HepG2 (cell line): ENCODE measurements around the gene TBC1D10B. TPM values are rescaled to one million over a fixed set of nuclear protein-coding genes. Genes with fewer than 3 reads are reported as not detected.

Experiments
- IRF2 ChIP-seq: IDR thresholded peaks from 2 replicates; pipeline ENCODE4 v1.6.1; 2018; ENCODE audit warnings: missing genetic modification reagents, missing compliant biosample characterization
- MAZ ChIP-seq, 2 experiments: sonication (generic) in 1 of 2; formaldehyde crosslinking in 1 of 2; IDR thresholded peaks; 2 replicates each; pipeline versions ENCODE4 v1.5.0 to v1.6.1; 2012 to 2020; ENCODE audit warnings: low read depth in 2 of 2, mild to moderate bottlenecking in 2 of 2, borderline replicate concordance in 1 of 2, improper control_type of control experiment in 1 of 2, low read length in 1 of 2, missing genetic modification reagents in 1 of 2, moderate library complexity in 1 of 2
- ONECUT2 ChIP-seq: sonication (generic); formaldehyde crosslinking; IDR thresholded peaks from 2 replicates; pipeline ENCODE4 v1.4.0; 2020; ENCODE audit warnings: missing genetic modification reagents
- PAX8 ChIP-seq: sonication (generic); formaldehyde crosslinking; IDR thresholded peaks from 2 replicates; pipeline ENCODE4 v1.8.0; 2022; ENCODE audit warnings: mild to moderate bottlenecking, missing genetic modification reagents, borderline replicate concordance
- PREB ChIP-seq: sonication (generic); formaldehyde crosslinking; IDR thresholded peaks from 2 replicates; pipeline ENCODE4 v1.4.0; 2020; ENCODE audit warnings: missing genetic modification reagents
- RFX3 ChIP-seq: IDR thresholded peaks from 2 replicates; pipeline ENCODE4 v1.6.1; 2016; ENCODE audit warnings: missing biosample characterization, missing genetic modification reagents
- ZHX2 ChIP-seq, 2 experiments: sonication (generic) in 1 of 2; formaldehyde crosslinking in 1 of 2; IDR thresholded peaks; 2 replicates each; pipeline versions ENCODE4 v1.6.1 to v1.9.0; 2014 to 2022; ENCODE audit warnings: antibody characterized with exemption in 1 of 2, borderline replicate concordance in 1 of 2, inconsistent platforms in 1 of 2, low read depth in 1 of 2, missing genetic modification reagents in 1 of 2
- ZNF280D ChIP-seq: sonication (generic); formaldehyde crosslinking; IDR thresholded peaks from 2 replicates; pipeline ENCODE4 v1.5.1; 2020; ENCODE audit warnings: mild to moderate bottlenecking, missing genetic modification reagents
- ZNF569 ChIP-seq: sonication (generic); formaldehyde crosslinking; IDR thresholded peaks from 2 replicates; pipeline ENCODE4 v1.5.0; 2020; ENCODE audit warnings: mild to moderate bottlenecking, missing genetic modification reagents, moderate library complexity, borderline replicate concordance
- ZNF687 ChIP-seq: sonication (generic); formaldehyde crosslinking; IDR thresholded peaks from 2 replicates; pipeline ENCODE4 v1.5.1; 2020; ENCODE audit warnings: mild to moderate bottlenecking, missing genetic modification reagents, moderate library complexity
- ZNF75D ChIP-seq: sonication (generic); formaldehyde crosslinking; IDR thresholded peaks from 2 replicates; pipeline ENCODE4 v1.8.1; 2023; ENCODE audit warnings: missing genetic modification reagents, mild to moderate bottlenecking, borderline replicate concordance
- polyA plus RNA-seq, 8 experiments: library from polyadenylated mRNA; depleted of rRNA in 3 of 8; stranded (reverse) in 7 of 8; unstranded in 1 of 8; fragments of >200 nt; fragmentation: Illumina TruSeq in 4 of 8; extraction: Trizol in 4 of 8; gene quantifications; 2 replicates each; pipeline versions ENCODE4 v1.2.1 to v1.2.3, GENCODE V29; 2011 to 2016; ENCODE audit warnings: low read depth in 4 of 8, missing spikeins in 1 of 8, mixed read lengths in 1 of 8; ENCODE audit not compliant: insufficient read depth in 1 of 8
- total RNA-seq, 5 experiments: library from RNA; depleted of rRNA; stranded (reverse); fragments of >200 nt; fragmentation: Illumina TruSeq; extraction: Trizol; gene quantifications; 2 replicates each; pipeline ENCODE4 v1.2.3, GENCODE V29; 2016; ENCODE audit warnings: low read depth in 1 of 5

Gene TBC1D10B
- total and polyA plus RNA-seq, 2 of the 13 experiments (the other 11 are each of a cell fraction or from before 2014, with no cell fraction given) = 15.7 to 24.8 TPM

- TF ChIP-seq IRF2 (CRISPR knock-in tag) = peak; percentile 85
- no peak for TF ChIP-seq PREB (CRISPR knock-in tag)
- no peak for TF ChIP-seq ZHX2 (IDR thresholded peaks at IDR 0.05; ENCODE audit: low read depth)
- no peak for TF ChIP-seq ZHX2 (CRISPR knock-in tag; IDR thresholded peaks at IDR 0.05; ENCODE audit: borderline replicate concordance)
- peak; percentile 84; the same call in 1 of the 2 replicates for TF ChIP-seq ZNF280D (CRISPR knock-in tag)
- TF ChIP-seq ONECUT2 = no peak
- TF ChIP-seq ZNF75D (CRISPR knock-in tag) = no peak
- peak; percentile 97 for TF ChIP-seq ZNF687 (CRISPR knock-in tag)
- TF ChIP-seq ZNF569 = no peak
- no peak for TF ChIP-seq RFX3 (CRISPR knock-in tag)
- peak; percentile 85; the same call in 1 of the 2 replicates for TF ChIP-seq PAX8 (CRISPR knock-in tag)
- TF ChIP-seq MAZ (IDR thresholded peaks at IDR 0.05; ENCODE audit: borderline replicate concordance, low read depth, low read length) = peak; percentile 28; the same call in 1 of the 2 replicates
- TF ChIP-seq MAZ (CRISPR knock-in tag; IDR thresholded peaks at IDR 0.05; ENCODE audit: low read depth) = peak; percentile 93
Observed at GRCh38 chr16:30407102-30407803, 37.0 kb upstream of the TBC1D10B start, which contains the start of gene ZNF771 (continued).
